ENCODE results near the gene LYRM4. TPM values are rescaled to one million over a fixed set of nuclear protein-coding genes. Genes with fewer than 3 reads are reported as not detected.
A peak's percentile ranks its signal among the peaks of the same experiment; 100 is the strongest.

Gene LYRM4
- total RNA-seq, 1 experiment from 2014 or later = 44.3 TPM

- no peak overlapping the region for H2AFZ ChIP-seq (ENCODE audit: low read length)
- Mint-ChIP-seq H3K27me3 (ENCODE audit: low read depth) (no peaks in the 10 kb centered on the region), H3K36me3 (ENCODE audit: insufficient read depth in 1 of 3, low read depth in 3 of 3) (peaks cover 5 to 6% (median 6%) of the 10 kb centered on the region in 3 experiments; a peak in 3 of 7 replicates), H3K27ac (no peak overlapping the region), H3K4me3 (no peak overlapping the region), H3K4me1 (peaks cover 8 to 11% of the 10 kb centered on the region in 2 experiments), H3K9me3 (no peaks in the 10 kb centered on the region; a peak in 1 of 5 replicates)
- H2BK15ac ChIP-seq (ENCODE audit: low read depth, low read length) = no peak overlapping the region
- no peak overlapping the region for H4K8ac ChIP-seq (replicated peaks; ENCODE audit: insufficient read length, low read depth, low read length)
- TF ChIP-seq CTCF (conservative IDR thresholded peaks at IDR 0.05) = no peak
- no peak overlapping the region for H3K56ac ChIP-seq (ENCODE audit: insufficient read length, low read depth, low read length)
- no CpG with 5 or more reads among the region's 8 CpGs for WGBS (ENCODE audit: extremely low coverage, insufficient read length, low lambda C conversion rate)
- no peak overlapping the region for H2BK120ac ChIP-seq (ENCODE audit: low read depth, low read length, poor library complexity, severe bottlenecking)
- H3K9me3 ChIP-seq (ENCODE audit: control insufficient read depth, low read depth, low read length) = no peaks in the 10 kb centered on the region
- H3T11ph ChIP-seq (ENCODE audit: low read length) = no peak overlapping the region
- no peak overlapping the region for H2AK5ac ChIP-seq (ENCODE audit: insufficient read length, low read length)
- H4K5ac ChIP-seq (ENCODE audit: insufficient read length, low read depth, low read length) = no peak overlapping the region
- no peak overlapping the region for H3K23ac ChIP-seq (ENCODE audit: insufficient read length, low read depth, low read length)
- no peaks in the 10 kb centered on the region for H3K27me3 ChIP-seq (ENCODE audit: insufficient read depth, low read length)
- peaks cover 4% of the 10 kb centered on the region; the same call in 1 of the 2 replicates for H3K4me1 ChIP-seq (ENCODE audit: insufficient read depth, low read length)
- H4K91ac ChIP-seq (ENCODE audit: insufficient read length, low read depth, low read length) = no peak overlapping the region
- no peak overlapping the region for H3K18ac ChIP-seq (ENCODE audit: insufficient read length, low read depth, low read length)
- no peak overlapping the region for H2BK5ac ChIP-seq (ENCODE audit: insufficient read length, low read length)
- no peaks in the 10 kb centered on the region for H4K20me1 ChIP-seq (ENCODE audit: control insufficient read depth, insufficient read depth, insufficient read length)
- no peak overlapping the region for H3K4me2 ChIP-seq (ENCODE audit: insufficient read depth, insufficient read length, low read length)
- H3K4ac ChIP-seq (ENCODE audit: low read depth, low read length) = no peak overlapping the region
- no peak overlapping the region for H2BK12ac ChIP-seq (ENCODE audit: insufficient read length, low read depth, low read length)
- H2BK20ac ChIP-seq (ENCODE audit: low read depth, low read length, poor library complexity, severe bottlenecking) = no peak overlapping the region
- H3K79me2 ChIP-seq (ENCODE audit: insufficient read depth, low read length) = no peaks in the 10 kb centered on the region
- DNase-seq = no peak
- no peak overlapping the region for H3K9ac ChIP-seq (ENCODE audit: extremely low read depth, insufficient read length, low read length)
- no peak overlapping the region for H3K27ac ChIP-seq (ENCODE audit: insufficient read length, low read depth, low read length)
- peaks cover 4% of the 10 kb centered on the region for H3K23me2 ChIP-seq (ENCODE audit: insufficient read length, low read depth, low read length, poor library complexity, severe bottlenecking)
- no peaks in the 10 kb centered on the region for H3K79me1 ChIP-seq (ENCODE audit: insufficient read depth, low read depth, low read length, poor library complexity, severe bottlenecking)
- peak overlapping the region; percentile 8; the same call in 1 of the 2 replicates for H3K14ac ChIP-seq (ENCODE audit: insufficient read depth, low read length)
These were observed 136.2 kb downstream of the LYRM4 start for GRCh38 chr6:5124526-5124925.

Measured in H9 (cell line).